Measurements from ENCODE around the gene TMEM217. TPM values are rescaled to one million over a fixed set of nuclear protein-coding genes. Genes with fewer than 3 reads are reported as not detected.
"Not testable (repeated sequence)": the region's sequence is repeated elsewhere in the genome, so short reads cannot be mapped to it uniquely, and the experiment has no call there.

Gene TMEM217
- polyA plus RNA-seq, 1 donor from 2014 or later, result 0.32 TPM

GRCh38 chr6:37201726-37202125, 56.2 kb downstream of the TMEM217 start:
- Histone ChIP-seq H3K36me3 (ENCODE audit: insufficient read depth, low read length) (no peaks in the 10 kb centered on the region), H3K4me2 (ENCODE audit: low read length) (no peak overlapping the region), H3K9ac (ENCODE audit: low read length) (no peak overlapping the region), H3K27me3 (ENCODE audit: insufficient read depth, low read depth, low read length) (no peaks in the 10 kb centered on the region), H2AFZ (ENCODE audit: low read depth, low read length) (no peak overlapping the region), H3K79me2 (replicated peaks; ENCODE audit: insufficient read depth, low read length) (no peaks in the 10 kb centered on the region), H3F3A (ENCODE audit: insufficient read depth, low read length, poor library complexity, severe bottlenecking) (no peaks in the 10 kb centered on the region), H3K4me3 (ENCODE audit: low read length) (no peak overlapping the region), H3K27ac (ENCODE audit: low read length) (no peak overlapping the region), H3K9me2 (ENCODE audit: insufficient read depth, low read length) (no peaks in the 10 kb centered on the region), H3K9me3 (ENCODE audit: low read length) (no peaks in the 10 kb centered on the region), H4K20me1 (ENCODE audit: insufficient read depth) (no peaks in the 10 kb centered on the region)
- TF ChIP-seq RAD21 (conservative IDR thresholded peaks at IDR 0.05) (no peak), POLR2AphosphoS5 (IDR thresholded peaks at IDR 0.05) (no peak), TAF1 (IDR thresholded peaks at IDR 0.05; ENCODE audit: low read depth) (no peak), MXI1 (conservative IDR thresholded peaks at IDR 0.05; ENCODE audit: poor library complexity, severe bottlenecking) (no peak), CTCF (IDR thresholded peaks at IDR 0.05; ENCODE audit: poor library complexity, severe bottlenecking) (no peak)

- Histone ChIP-seq H3K4me3 (ENCODE audit: low read length) (no peak overlapping the region), H3K9ac (ENCODE audit: low read length) (no peak overlapping the region), H3K79me2 (replicated peaks; ENCODE audit: insufficient read depth, low read length) (no peaks in the 10 kb centered on the region), H3K9me2 (ENCODE audit: insufficient read depth, low read length) (no peaks in the 10 kb centered on the region), H3F3A (ENCODE audit: insufficient read depth, low read length, poor library complexity, severe bottlenecking) (no peaks in the 10 kb centered on the region), H4K20me1 (ENCODE audit: insufficient read depth) (no peaks in the 10 kb centered on the region), H3K27ac (ENCODE audit: low read length) (no peak overlapping the region), H2AFZ (ENCODE audit: low read depth, low read length) (no peak overlapping the region), H3K4me2 (ENCODE audit: low read length) (no peak overlapping the region), H3K36me3 (ENCODE audit: insufficient read depth, low read length) (no peaks in the 10 kb centered on the region), H3K9me3 (ENCODE audit: low read length) (no peaks in the 10 kb centered on the region), H3K27me3 (ENCODE audit: insufficient read depth, low read depth, low read length) (no peaks in the 10 kb centered on the region)
- no peak for TF ChIP-seq RAD21 (conservative IDR thresholded peaks at IDR 0.05)
- TF ChIP-seq EP300 (conservative IDR thresholded peaks at IDR 0.05; ENCODE audit: poor library complexity, severe bottlenecking), result no peak
- no peak for TF ChIP-seq TAF1 (IDR thresholded peaks at IDR 0.05; ENCODE audit: low read depth)
- no peak for TF ChIP-seq MXI1 (conservative IDR thresholded peaks at IDR 0.05; ENCODE audit: poor library complexity, severe bottlenecking)
- no peak for TF ChIP-seq CTCF (IDR thresholded peaks at IDR 0.05; ENCODE audit: poor library complexity, severe bottlenecking)
Observed at GRCh38 chr6:37200085-37200484, 57.9 kb downstream of the TMEM217 start.

GRCh38 chr6:37196451-37196850, 61.5 kb downstream of the TMEM217 start:
- H3K27me3 ChIP-seq (ENCODE audit: insufficient read depth, low read depth, low read length); H3K9ac ChIP-seq (ENCODE audit: low read length); H3K9me3 ChIP-seq (ENCODE audit: low read length); H3K4me3 ChIP-seq (ENCODE audit: low read length); H3K4me2 ChIP-seq (ENCODE audit: low read length); H3K27ac ChIP-seq (ENCODE audit: low read length); H3K36me3 ChIP-seq (ENCODE audit: insufficient read depth, low read length); H3K9me2 ChIP-seq (ENCODE audit: insufficient read depth, low read length); H3K79me2 ChIP-seq (replicated peaks; ENCODE audit: insufficient read depth, low read length); H4K20me1 ChIP-seq (ENCODE audit: insufficient read depth); H2AFZ ChIP-seq (ENCODE audit: low read depth, low read length); H3F3A ChIP-seq (ENCODE audit: insufficient read depth, low read length, poor library complexity, severe bottlenecking): not testable (repeated sequence)

GRCh38 chr6:37194886-37195285, 63.1 kb downstream of the TMEM217 start:
- H3K9me3 ChIP-seq (ENCODE audit: low read length); H2AFZ ChIP-seq (ENCODE audit: low read depth, low read length); H3K4me2 ChIP-seq (ENCODE audit: low read length); H3K79me2 ChIP-seq (replicated peaks; ENCODE audit: insufficient read depth, low read length); H4K20me1 ChIP-seq (ENCODE audit: insufficient read depth); H3K27me3 ChIP-seq (ENCODE audit: insufficient read depth, low read depth, low read length); H3K9ac ChIP-seq (ENCODE audit: low read length); H3K9me2 ChIP-seq (ENCODE audit: insufficient read depth, low read length); H3F3A ChIP-seq (ENCODE audit: insufficient read depth, low read length, poor library complexity, severe bottlenecking); H3K4me3 ChIP-seq (ENCODE audit: low read length); H3K36me3 ChIP-seq (ENCODE audit: insufficient read depth, low read length); H3K27ac ChIP-seq (ENCODE audit: low read length): not testable (repeated sequence)

Measured in neural cell (in vitro differentiated cells).